ENCODE results near the gene HECW1. TPM values are rescaled to one million over a fixed set of nuclear protein-coding genes. Genes with fewer than 3 reads are reported as not detected.

Gene HECW1
- total and polyA plus RNA-seq, 2 experiments from 2014 or later: 11.0 to 21.8 TPM

GRCh38 chr7:43459019-43459337 is 346.5 kb downstream of the HECW1 start (continued):
- TF ChIP-seq ZNF462 (CRISPR knock-in tag; IDR thresholded peaks at IDR 0.05) (no peak), ZNF114 (CRISPR knock-in tag; IDR thresholded peaks at IDR 0.05) (no peak), ZNF331 (CRISPR knock-in tag; IDR thresholded peaks at IDR 0.05; ENCODE audit: low read depth) (no peak), JUNB (IDR thresholded peaks at IDR 0.05; ENCODE audit: unreplicated experiment) (no peak), NANOG (IDR thresholded peaks at IDR 0.05; ENCODE audit: borderline replicate concordance) (no peak), ETS1 (IDR thresholded peaks at IDR 0.05) (no peak), EZH2 (IDR thresholded peaks at IDR 0.05; ENCODE audit: low read depth, unreplicated experiment) (no peak), REST (IDR thresholded peaks at IDR 0.05; ENCODE audit: unreplicated experiment) (no peak), CREB1 (CRISPR knock-in tag; IDR thresholded peaks at IDR 0.05; ENCODE audit: low read depth) (no peak), EZH2phosphoT487 (IDR thresholded peaks at IDR 0.05; ENCODE audit: unreplicated experiment) (no peak)
